ENCODE measurements around the gene PI4KA. TPM values are rescaled to one million over a fixed set of nuclear protein-coding genes. Genes with fewer than 3 reads are reported as not detected.
"Not testable (repeated sequence)": the region's sequence is repeated elsewhere in the genome, so short reads cannot be mapped to it uniquely, and the experiment has no call there.

PI4KA gene
- total RNA-seq, 4 donors from 2014 or later = 69.8 to 115 (median 82.3) TPM

DNA sequence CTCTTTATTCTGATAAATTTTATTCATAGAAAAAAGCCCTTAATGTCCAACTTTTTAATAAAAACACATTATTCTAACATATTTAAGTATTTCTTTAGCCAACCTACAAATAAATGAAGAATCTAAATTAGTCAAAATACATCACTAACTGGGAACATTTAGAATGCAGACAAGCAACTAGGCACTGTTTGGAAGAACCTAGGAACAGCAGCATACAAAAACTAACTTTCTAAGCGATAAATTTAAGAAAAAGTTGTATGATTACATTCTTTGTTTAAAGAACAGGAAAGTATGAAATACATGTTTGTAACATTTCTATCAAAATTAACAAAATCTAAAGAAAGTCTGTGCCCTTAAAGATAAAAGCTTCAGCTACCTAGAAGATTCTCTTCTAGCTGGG lies 35.3 kb downstream of the PI4KA start:
- Histone ChIP-seq H3K36me3 (peaks cover 43 to 88% (median 71%) of the 10 kb centered on the region in 4 donors), H3K27me3 (no peaks in the 10 kb centered on the region), H3K9me3 (no peaks in the 10 kb centered on the region), H3K27ac (replicated peaks in 1 of 4) (no peak overlapping the region), H3K4me1 (no peaks in the 10 kb centered on the region), H3K4me3 (no peak overlapping the region)
- no peak for TF ChIP-seq POLR2AphosphoS5 (IDR thresholded peaks at IDR 0.05)
- TF ChIP-seq, protein P1, sequence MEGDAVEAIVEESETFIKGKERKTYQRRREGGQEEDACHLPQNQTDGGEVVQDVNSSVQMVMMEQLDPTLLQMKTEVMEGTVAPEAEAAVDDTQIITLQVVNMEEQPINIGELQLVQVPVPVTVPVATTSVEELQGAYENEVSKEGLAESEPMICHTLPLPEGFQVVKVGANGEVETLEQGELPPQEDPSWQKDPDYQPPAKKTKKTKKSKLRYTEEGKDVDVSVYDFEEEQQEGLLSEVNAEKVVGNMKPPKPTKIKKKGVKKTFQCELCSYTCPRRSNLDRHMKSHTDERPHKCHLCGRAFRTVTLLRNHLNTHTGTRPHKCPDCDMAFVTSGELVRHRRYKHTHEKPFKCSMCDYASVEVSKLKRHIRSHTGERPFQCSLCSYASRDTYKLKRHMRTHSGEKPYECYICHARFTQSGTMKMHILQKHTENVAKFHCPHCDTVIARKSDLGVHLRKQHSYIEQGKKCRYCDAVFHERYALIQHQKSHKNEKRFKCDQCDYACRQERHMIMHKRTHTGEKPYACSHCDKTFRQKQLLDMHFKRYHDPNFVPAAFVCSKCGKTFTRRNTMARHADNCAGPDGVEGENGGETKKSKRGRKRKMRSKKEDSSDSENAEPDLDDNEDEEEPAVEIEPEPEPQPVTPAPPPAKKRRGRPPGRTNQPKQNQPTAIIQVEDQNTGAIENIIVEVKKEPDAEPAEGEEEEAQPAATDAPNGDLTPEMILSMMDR (IDR thresholded peaks at IDR 0.05) = no peak
- TF ChIP-seq EP300 (IDR thresholded peaks at IDR 0.05) = no peak
- TF ChIP-seq POLR2A (IDR thresholded peaks at IDR 0.05; ENCODE audit: low read depth) = no peak
- DNase-seq (ENCODE audit: extremely low spot score) = no peak
- WGBS = 94% methylated on average over 1 of the region's 1 CpG
- intact Hi-C loops (cut with DNase I) = no loop called here

DNA sequence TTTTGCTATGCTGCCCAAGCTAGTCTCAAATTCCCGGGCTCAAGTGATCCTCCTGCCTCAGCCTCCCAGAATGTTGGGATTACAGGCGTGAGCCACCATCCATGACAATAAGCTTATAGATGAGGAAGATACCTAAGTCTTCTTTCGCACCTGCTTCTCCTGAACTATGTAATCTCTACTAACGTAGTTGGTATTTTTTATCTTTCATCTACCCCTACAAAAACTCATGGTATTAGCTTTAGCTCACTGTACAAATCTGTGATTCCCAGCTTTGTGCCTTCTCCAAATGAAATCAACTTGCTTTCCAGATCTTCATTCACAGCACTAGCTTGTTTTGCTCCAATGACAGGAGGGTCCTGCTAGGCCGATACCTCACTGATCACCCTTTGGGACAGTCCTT lies 36.4 kb downstream of the PI4KA start:
- Histone ChIP-seq H3K36me3 (peaks cover 44 to 91% (median 73%) of the 10 kb centered on the region in 4 donors), H3K4me1 (no peaks in the 10 kb centered on the region), H3K4me3 (no peak overlapping the region), H3K27ac (replicated peaks in 1 of 4) (no peak overlapping the region), H3K9me3 (no peaks in the 10 kb centered on the region), H3K27me3 (no peaks in the 10 kb centered on the region)
- 96% methylated on average over 5 of the region's 5 CpGs for WGBS
- intact Hi-C loops (cut with DNase I) = no loop called here
- no peak for DNase-seq (ENCODE audit: extremely low spot score)
- no peak for TF ChIP-seq POLR2A (IDR thresholded peaks at IDR 0.05; ENCODE audit: low read depth)
- TF ChIP-seq EP300 (IDR thresholded peaks at IDR 0.05) = no peak
- TF ChIP-seq, protein P1 (IDR thresholded peaks at IDR 0.05) = no peak
- no peak for TF ChIP-seq POLR2AphosphoS5 (IDR thresholded peaks at IDR 0.05)

DNA sequence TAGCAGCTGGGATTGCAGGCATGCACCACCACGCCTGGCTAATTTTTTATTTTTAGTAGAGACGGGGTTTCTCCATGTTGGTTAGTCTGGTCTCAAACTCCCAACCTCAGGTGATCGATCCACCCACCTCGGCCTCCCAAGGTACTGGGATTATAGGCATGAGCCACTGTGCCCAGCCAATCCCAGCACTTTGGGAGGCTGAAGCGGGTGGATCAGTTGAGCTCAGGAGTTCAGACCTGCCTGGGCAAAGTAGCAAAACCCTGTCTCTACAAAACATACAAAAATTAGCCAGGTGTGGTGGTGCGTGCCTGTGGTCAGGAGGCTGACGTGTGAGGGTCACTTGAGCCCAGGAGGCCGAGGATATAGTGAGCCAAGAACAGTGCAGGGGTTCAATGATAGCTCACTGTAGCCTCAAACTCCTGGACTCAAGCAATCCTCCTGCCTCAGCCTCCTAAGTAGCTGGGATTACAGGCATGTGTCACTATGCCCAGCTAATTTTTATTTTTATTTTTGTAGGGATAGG lies 36.8 kb downstream of the PI4KA start:
- DNase-seq (ENCODE audit: extremely low spot score); H3K4me3 ChIP-seq; H3K27me3 ChIP-seq; H3K9me3 ChIP-seq; H3K27ac ChIP-seq (replicated peaks in 1 of 4); intact Hi-C loops (cut with DNase I); H3K4me1 ChIP-seq: not testable (repeated sequence)
- peaks cover 47 to 96% (median 76%) of the 10 kb centered on the region in 4 donors for H3K36me3 ChIP-seq
- WGBS = 95% methylated on average over 8 of the region's 8 CpGs

DNA sequence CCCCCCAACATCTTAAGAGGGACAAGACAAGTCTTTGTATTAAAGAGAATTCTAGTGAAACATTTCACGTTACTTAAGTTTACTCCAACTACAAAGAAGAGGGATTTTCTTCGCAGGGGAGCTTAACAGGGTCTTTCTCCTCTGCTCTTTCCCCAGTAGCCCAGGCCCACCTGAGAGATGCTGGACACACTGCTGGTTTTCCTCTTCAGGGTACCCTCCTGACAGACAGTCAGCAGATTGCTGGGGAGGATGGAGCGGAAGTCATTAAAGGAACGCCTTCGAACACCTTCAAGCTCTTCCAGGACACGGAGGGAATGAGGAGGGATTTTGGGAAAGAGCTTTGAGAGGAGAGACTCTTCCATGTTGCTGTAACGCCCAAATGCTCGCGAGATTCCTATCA lies 39.1 kb downstream of the PI4KA start:
- peaks cover 58 to 100% (median 83%) of the 10 kb centered on the region in 4 donors for H3K36me3 ChIP-seq
- no peaks in the 10 kb centered on the region for H3K4me1 ChIP-seq
- no peak overlapping the region for H3K27ac ChIP-seq (replicated peaks in 1 of 4)
- no peak overlapping the region for H3K4me3 ChIP-seq
- intact Hi-C loops (cut with DNase I) = no loop called here
- no peak for DNase-seq (ENCODE audit: extremely low spot score)
- WGBS = 95% methylated on average over 9 of the region's 9 CpGs
- no peaks in the 10 kb centered on the region for H3K27me3 ChIP-seq
- no peak for TF ChIP-seq EP300 (IDR thresholded peaks at IDR 0.05)
- TF ChIP-seq POLR2A (IDR thresholded peaks at IDR 0.05; ENCODE audit: low read depth) = no peak
- TF ChIP-seq, protein P1 (IDR thresholded peaks at IDR 0.05) = no peak
- TF ChIP-seq POLR2AphosphoS5 (IDR thresholded peaks at IDR 0.05) = no peak
- H3K9me3 ChIP-seq = no peaks in the 10 kb centered on the region

DNA sequence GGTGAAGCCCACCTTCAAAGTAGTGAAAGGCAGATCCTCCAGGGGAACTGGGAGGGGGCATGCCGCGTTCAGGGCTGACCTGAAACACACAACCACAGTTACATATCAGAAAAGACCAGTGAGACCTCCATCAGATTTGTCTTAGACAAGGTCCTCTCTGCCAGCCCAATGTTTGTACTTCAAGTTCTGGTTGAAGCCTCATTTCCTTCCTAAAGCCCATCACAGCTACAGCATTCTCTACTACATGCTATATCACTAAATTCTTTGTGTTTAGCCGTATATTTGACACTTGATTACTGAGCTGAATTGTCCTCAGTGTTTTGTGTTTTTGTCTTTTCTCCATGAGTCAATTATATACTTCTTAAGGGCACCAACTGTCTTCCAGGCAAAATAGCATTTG lies 40.1 kb downstream of the PI4KA start:
- intact Hi-C loops (cut with DNase I) = no loop called here
- DNase-seq (ENCODE audit: extremely low spot score) = no peak
- no peak overlapping the region for H3K27ac ChIP-seq (replicated peaks in 1 of 4)
- TF ChIP-seq POLR2AphosphoS5 (IDR thresholded peaks at IDR 0.05) (no peak), POLR2A (IDR thresholded peaks at IDR 0.05; ENCODE audit: low read depth) (no peak), EP300 (IDR thresholded peaks at IDR 0.05) (no peak)
- TF ChIP-seq, protein P1 (IDR thresholded peaks at IDR 0.05) = no peak
- no peaks in the 10 kb centered on the region for H3K27me3 ChIP-seq
- no peaks in the 10 kb centered on the region for H3K4me1 ChIP-seq
- 88% methylated on average over 3 of the region's 3 CpGs for WGBS
- no peaks in the 10 kb centered on the region for H3K9me3 ChIP-seq
- H3K36me3 ChIP-seq = peaks cover 48 to 100% (median 82%) of the 10 kb centered on the region in 4 donors
- H3K4me3 ChIP-seq = no peak overlapping the region

Measured in esophagus muscularis mucosa (tissue), 4 donors.